HG02623 (cell line): ENCODE results near the gene TAAR5.
"Not testable (repeated sequence)": the region's sequence is repeated elsewhere in the genome, so short reads cannot be mapped to it uniquely, and the experiment has no call there.

Source experiments
- ATAC-seq: cut with Tn5 transposase; IDR thresholded peaks from one replicate; pipeline ENCODE4 v1.9.1; 2021; ENCODE audit warnings: moderate library complexity; ENCODE audit not compliant: unreplicated experiment

The TAAR5 gene, protein sequence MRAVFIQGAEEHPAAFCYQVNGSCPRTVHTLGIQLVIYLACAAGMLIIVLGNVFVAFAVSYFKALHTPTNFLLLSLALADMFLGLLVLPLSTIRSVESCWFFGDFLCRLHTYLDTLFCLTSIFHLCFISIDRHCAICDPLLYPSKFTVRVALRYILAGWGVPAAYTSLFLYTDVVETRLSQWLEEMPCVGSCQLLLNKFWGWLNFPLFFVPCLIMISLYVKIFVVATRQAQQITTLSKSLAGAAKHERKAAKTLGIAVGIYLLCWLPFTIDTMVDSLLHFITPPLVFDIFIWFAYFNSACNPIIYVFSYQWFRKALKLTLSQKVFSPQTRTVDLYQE

GRCh38 chr6:132589454-132589853 is at the start of gene TAAR5:
Gene TAAR5, minus strand, starts transcription at chr6:132589741. Its CDS starts 55 bp downstream, at chr6:132589686.
- no peak for ATAC-seq

DNA sequence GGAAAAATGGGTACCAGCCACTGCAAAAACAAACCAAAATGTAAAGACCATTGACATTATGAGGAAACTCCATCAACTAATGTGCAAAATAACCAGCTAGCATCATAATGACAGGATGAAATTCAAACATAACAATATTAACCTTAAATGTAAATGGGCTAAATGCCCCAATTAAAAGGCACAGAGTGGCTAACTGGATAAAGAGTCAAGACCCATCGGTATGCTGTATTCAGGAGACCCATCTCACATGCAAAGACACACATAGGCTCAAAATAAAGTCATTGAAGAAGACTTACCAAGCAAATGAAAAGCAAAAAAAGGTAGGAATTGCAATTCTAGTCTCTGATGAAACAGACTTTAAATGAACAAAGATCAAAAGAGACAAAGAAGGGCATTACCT is 47.6 kb upstream of the TAAR5 start:
- ATAC-seq, result not testable (repeated sequence)

GRCh38 chr6:132635906-132636305 is 46.4 kb upstream of the TAAR5 start:
- not testable (repeated sequence) for ATAC-seq

DNA sequence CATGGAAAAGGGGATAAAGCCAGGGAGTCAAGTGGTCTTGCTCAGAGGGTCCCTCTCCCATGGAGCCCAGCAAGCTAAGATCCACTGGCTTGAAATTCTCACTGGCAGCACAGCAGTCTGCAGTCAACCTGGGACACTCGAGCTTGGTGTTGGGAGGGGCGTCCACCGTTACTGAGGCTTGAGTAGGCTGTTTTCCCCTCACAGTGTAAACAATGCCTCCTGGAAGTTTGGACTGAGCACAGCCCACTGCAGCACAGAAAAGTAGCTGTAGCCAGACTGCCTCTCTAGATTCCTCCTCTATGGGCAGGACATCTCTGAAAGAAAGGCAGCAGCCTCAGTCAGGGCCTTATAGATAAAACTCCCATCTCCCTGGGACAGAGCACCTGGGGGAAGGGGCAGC is 45.7 kb upstream of the TAAR5 start:
- ATAC-seq, result not testable (repeated sequence)

DNA sequence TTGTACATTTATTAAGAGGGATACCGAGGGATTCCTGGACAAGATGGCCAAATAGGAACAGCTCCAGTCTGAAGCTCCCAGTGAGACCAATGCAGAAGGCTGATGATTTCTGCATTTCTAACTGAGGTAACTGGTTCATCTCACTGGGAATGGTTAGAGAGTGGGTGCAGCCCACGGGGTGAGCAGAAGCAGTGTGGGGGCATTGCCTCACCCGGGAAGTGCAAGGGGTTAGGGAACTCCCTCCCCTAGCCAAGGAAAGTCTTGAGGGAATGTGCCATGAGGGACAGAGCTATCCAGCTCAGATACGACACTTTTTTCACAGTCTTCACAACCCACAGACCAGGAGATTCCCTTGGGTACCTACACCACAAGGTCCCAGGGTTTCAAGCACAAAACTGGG is 45.3 kb upstream of the TAAR5 start:
- no peak for ATAC-seq

DNA sequence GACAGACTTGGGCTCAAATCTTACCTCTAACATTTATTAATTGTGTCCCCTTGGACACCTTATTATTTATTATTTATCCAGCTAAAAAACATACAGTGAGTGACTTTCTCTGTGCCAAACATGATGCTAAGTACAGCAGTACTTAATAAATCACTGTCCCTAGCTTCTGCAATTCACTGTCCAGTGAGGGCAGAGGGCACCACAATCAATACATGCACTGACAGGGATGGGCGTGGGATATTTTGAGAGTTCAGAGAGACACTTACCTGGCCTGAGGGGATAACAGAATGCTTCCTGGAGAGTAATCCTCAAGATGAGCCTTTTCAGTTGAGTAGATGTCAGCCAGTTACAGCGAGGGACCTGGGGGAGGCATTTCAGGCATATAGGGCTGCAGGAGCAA is 43.8 kb upstream of the TAAR5 start:
- ATAC-seq, result no peak

GRCh38 chr6:132624175-132624574 is 34.6 kb upstream of the TAAR5 start, which contains the start of gene TAAR2:
Gene TAAR2, minus strand, starts transcription at chr6:132624275. Its CDS starts 0 bp downstream, at chr6:132624275.
- no peak for ATAC-seq

DNA sequence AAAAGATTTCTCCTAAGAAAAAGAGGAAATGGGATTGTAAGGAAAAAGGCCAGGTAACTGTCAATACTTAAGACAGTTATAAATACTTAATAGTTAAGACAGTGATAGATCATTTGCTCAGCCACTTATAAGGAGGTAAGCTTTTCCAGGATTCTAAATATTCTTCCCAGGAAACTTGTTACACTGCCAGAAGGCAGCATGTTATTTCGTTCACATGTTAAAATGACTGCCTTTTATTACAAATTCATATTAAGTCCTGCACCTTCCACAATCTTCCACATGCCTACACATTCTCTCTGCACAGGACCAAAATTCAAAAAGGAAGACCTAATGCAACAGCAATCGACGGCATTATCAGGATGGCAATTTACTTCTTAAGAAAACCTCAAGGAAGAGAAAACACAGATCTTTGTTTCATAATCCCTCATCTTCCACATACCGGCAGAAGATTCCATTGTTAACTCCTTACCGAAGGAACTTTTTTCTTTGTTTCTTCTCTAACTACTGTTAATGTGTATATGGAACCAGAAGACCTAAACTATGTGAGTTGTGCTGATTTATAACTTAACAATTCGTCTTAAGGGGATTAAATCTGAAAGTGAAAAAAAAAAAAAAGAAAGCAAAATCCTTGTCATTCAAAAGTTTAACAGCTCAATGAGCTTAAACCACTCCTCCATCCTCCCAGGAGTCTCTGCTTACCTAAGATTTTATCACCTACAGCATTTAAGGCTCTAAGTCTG is 33.7 kb upstream of the TAAR5 start:
- no peak for ATAC-seq

GRCh38 chr6:132616677-132617076 is 27.1 kb upstream of the TAAR5 start:
- ATAC-seq, result no peak

DNA sequence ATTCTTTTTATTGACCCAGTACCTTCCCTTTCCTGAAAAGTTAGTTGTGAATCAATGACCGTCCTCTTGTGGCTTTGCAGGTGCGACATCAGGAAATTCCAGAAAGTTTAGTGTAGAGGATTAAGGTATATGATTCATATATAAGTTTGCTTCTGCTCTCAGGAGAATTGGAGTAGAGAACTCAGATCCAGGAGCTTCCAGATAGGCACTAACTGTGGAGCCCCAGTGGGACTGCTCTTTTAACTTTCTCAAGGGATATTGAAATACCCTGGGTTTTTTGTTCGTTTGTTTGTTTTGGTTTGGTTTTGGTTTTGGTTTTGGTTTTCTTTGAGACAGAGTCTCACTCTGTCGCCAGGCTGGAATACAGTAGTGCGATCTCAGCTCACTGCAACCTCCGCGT is 25.0 kb upstream of the TAAR5 start:
- ATAC-seq, result no peak

DNA sequence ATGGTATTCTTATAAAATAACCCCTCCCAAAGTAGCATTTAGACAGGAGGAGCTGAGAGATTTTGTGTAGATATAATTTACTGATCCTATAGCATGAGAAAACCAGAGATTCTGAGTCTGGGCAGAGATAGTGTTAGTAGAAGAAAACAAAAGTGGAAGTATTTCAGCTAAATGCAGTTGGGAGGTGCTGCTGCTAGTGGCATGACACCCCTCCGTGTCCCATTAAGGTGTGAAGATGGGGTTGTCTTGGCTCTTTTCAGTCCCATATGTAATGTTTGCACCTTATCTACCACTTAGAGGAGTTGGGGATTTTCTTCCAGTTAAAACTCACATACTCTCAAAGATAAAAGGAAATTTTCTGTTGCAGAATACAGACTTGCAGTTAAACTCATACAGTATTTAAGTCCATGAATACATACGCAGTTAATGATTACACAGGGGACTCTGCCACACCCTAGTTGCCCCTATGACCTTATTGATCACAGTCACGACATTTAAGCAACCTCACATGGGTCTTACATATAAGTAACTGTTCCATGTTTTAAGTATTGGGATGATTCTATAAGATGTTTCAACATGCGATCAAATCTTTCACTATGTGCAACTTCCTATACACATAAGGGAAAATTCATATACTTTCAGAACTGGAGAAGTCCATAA is 23.0 kb upstream of the TAAR5 start:
- no peak for ATAC-seq

- ATAC-seq, result no peak
These were observed 22.1 kb upstream of the TAAR5 start for GRCh38 chr6:132611616-132612015.

GRCh38 chr6:132607544-132608233 is 18.1 kb upstream of the TAAR5 start:
- no peak for ATAC-seq

DNA sequence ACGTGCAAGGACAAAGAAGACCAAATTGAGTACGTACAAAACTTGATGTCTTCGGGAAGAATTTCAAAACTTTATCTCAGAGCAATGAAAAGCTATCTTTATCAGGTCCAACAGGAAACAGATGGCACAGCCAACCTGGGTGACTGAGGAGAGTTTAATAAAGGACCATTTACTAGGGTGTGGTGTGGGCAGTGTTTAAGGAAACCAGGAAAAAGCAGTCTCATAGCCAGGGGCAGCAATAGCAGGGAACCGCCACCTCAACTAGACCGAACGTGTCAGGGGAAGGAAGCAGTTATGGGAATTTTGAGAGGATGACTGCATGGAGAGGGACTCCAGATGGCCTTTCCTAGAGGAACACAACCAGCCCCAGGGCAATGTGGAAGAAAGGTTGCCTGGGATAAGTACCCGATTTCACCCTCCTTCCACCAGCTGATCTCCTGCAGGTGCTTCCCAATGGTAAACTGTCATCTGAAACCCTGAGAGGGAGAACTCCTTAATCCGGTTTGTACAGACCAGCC is 15.2 kb upstream of the TAAR5 start:
- ATAC-seq, result no peak

DNA sequence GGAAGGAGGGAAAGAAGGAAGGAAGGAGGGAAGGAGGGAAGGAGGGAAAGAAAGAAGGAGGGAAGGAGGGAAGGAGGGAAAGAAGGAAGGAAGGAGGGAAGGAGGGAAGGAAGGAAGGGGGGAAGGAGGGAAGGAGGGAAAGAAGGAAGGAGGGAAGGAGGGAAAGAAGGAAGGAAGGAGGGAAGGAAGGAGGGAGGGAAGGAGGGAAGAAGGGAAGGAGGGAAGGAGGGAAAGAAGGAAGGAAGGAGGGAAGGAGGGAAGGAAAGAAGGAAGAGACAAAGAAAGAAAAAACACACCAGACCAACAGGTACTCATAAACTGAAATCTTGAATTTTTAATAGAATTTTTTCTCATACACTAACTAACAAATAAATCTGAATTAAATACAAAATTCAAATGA is 11.4 kb upstream of the TAAR5 start:
- not testable (repeated sequence) for ATAC-seq

DNA sequence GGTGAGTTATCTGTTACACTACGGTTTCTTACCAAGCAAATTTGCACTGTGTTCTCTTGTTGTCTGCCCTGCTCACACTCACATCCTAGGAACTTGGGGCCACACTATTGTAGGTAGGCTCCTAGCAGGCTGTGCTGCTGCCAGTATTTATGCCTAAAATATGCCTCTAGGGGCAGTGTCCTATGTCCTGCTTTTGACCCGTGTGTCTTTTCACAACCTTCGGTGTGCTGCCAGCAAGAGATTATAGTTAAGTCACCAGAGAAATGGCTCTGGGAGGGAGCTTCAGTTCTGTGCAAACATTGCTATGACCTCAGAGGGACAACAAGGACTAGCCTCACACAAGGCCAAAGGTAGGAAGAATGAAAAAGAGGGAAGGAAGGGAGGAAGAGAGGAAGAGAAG is 8.9 kb upstream of the TAAR5 start:
- ATAC-seq, result peak; percentile 91

- no peak for ATAC-seq
These were observed 6.7 kb upstream of the TAAR5 start for GRCh38 chr6:132596201-132596600.

DNA sequence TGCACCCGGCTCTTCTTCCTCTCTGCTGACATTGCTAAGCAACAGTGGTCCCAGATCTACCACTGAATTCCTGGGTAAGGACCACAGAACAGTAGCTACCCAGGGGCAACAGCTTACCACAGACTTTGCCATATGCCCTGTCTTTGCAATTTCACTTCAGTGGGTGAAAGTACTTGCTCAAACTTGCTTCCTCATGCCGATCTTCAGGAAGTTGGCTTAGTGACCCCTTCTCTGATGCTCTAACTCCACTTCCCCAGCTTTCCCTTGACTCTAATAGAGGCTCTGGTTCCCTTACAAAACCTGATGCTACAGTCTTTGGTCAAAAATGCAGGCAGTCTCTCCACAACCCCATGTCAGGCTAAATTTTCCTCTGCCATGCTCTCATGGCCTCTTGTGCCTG is 3.3 kb upstream of the TAAR5 start:
- ATAC-seq, result no peak

GRCh38 chr6:132590362-132590761 is 821 bp upstream of the TAAR5 start:
- no peak for ATAC-seq

GRCh38 chr6:132587424-132587823 is 2.1 kb downstream of the TAAR5 start:
- no peak for ATAC-seq

DNA sequence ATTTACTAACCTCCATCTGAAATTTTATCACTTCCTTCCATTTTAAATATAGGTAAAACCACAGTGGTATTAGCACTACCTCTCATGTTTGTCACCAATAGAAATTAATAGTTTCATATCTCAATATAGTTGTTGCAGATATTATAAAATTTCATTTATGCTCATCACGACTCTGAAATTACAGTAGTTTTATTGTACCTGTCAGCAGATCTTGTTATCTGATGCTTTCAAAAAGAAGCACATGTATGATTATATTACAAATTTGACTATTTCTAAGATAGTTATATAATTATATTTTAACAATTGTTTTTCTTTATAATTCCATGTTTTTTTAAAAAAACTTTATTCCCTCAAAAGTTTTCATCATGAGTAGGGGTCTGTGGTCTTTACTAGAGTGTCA is 4.8 kb downstream of the TAAR5 start:
- ATAC-seq, result no peak
